KG1 (cell line): ENCODE measurements around the gene UNC5B.

Experiments
- DNase-seq: peaks from one replicate; lab custom pipeline; 2025; lab: John Stamatoyannopoulos, UW

The UNC5B gene

GRCh38 chr10:71239946-71240795, 27.8 kb downstream of the UNC5B start:
- no peak for DNase-seq

- no peak for DNase-seq
These were observed 28.9 kb downstream of the UNC5B start for GRCh38 chr10:71241114-71241829.

DNA sequence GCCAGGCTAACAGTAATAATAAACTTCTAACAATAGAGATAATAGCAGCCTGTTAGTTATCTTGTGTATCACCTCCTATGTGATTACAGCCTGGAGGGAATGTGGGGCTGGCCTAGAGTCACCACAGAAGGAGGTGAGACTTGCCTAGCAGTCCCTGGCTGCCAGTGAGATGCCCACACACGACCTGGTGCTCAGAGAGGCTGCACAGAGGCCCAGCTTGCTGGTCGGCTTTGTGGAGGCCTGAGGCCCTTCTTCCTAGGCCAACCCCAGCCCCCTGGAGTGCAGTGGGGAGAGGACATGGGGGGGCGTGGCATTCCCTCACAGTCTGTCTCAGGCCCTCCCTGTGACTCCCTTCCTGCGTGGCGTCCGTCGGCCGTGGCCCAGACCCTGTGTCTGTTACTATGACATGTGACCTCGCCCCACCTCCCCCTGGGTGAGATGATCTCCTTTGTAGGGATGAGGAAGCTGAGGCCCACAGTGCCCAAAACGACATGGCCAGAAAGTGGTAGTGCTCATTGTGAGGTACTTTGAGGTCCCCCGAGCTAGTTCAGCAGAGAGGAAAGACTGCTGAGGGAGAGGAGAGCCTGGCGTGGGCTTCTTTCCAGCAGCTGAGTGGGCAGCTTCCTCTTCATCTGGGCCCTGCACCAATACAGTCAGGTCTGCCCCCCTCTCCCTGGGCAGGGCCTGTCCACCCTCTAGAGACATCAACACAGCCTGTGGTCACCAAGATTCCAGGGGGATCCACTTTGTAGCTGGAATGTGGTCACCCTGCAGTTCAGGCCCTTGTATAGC, 29.7 kb downstream of the UNC5B start:
- DNase-seq = no peak

DNA sequence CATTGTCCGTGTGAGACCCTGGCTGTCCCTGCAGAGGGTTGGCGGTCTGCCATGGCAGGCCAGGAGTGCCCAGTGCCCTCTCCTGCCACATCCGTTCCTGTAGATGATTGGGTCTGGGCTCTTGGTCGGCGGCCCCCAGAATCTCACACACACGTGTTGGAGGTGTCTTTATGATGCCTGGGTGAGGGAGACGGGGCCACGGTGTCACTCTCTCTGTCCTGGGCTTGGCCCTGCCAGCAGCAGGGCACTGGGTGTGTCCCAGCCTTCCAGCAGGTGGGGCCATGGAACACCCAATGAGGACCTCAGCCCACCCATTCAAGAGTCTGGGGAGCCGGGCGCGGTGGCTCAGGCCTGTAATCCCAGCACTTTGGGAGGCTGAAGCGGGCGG, 30.2 kb downstream of the UNC5B start:
- DNase-seq = no peak

- no peak for DNase-seq
These were observed 31.5 kb downstream of the UNC5B start for GRCh38 chr10:71243756-71244395.

- no peak for DNase-seq
These were observed 32.4 kb downstream of the UNC5B start for GRCh38 chr10:71244431-71245419.

DNA sequence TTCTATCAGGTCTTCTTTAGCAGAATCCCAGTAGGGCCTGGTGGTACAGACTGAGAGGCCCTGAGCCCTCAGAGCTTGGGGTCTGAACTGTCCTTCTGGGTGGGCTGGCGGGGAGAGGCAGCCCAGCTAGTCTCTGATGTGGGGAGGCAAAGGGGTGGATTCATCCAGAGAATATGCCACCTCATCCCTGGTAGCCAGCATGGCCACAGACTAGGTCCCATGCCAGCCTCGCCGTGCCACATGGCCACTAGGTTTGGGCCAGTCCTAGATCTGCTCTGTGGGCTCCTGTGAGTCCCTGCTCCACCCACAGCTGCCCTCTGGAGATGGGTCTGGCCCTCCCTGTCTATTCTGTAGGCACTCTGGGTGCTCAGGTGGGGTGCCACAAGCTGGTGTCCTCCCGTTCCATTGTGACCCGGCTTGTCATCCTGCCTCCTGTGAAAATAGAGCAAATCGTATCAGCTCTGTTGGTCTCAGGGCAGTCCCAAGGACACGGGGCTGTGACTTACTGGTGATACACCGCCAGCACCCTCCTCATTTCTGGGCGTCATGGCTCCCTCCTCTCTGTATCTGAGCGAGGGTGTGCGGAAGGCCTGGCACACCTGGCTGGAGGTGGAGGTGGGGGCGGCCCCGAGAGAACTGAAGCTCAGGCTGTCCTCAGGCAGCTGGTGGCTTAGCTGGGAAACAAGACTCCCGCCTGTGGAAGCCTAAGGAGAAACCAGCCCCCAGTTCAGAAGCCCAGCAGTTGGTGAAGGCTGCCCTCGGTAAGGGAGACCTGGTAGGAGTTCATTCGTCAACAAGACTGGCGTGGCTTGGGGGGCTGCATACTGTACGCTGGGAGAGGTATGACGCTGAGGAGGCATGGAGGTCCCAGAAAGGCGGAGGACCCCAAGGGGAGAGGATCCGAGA, 33.3 kb downstream of the UNC5B start:
- DNase-seq = no peak

GRCh38 chr10:71246591-71247413, 34.4 kb downstream of the UNC5B start:
- peak; percentile 15 for DNase-seq

GRCh38 chr10:71247414-71247705, 35.0 kb downstream of the UNC5B start:
- DNase-seq = no peak

GRCh38 chr10:71247804-71248203, 35.4 kb downstream of the UNC5B start:
- DNase-seq = no peak

DNA sequence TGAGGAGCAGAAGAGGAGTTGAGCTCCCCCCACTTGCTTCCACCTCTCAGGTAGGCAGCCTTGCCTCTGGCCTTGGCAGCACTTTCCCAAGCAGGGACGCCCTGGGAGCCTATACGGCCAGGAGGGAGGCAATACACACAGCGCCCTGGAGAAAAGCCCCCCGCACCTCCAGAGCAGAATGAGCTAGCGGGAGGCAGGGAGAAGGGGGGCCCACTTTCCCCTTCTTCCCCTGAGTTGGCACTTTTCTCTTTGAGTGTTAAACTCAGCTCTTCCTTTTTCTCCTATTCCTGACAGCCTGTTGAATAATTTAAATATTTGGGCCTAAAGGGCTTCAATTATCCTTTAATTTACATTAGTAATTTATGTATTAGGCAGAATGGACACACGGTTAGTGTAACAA, 35.8 kb downstream of the UNC5B start:
- DNase-seq = no peak

- no peak for DNase-seq
These were observed 37.6 kb downstream of the UNC5B start for GRCh38 chr10:71249996-71250395.

- no peak for DNase-seq
These were observed 38.0 kb downstream of the UNC5B start for GRCh38 chr10:71250405-71250804.

- DNase-seq = no peak
These were observed 38.5 kb downstream of the UNC5B start for GRCh38 chr10:71250842-71251241.

GRCh38 chr10:71251319-71251718, 38.9 kb downstream of the UNC5B start:
- DNase-seq = no peak

DNA sequence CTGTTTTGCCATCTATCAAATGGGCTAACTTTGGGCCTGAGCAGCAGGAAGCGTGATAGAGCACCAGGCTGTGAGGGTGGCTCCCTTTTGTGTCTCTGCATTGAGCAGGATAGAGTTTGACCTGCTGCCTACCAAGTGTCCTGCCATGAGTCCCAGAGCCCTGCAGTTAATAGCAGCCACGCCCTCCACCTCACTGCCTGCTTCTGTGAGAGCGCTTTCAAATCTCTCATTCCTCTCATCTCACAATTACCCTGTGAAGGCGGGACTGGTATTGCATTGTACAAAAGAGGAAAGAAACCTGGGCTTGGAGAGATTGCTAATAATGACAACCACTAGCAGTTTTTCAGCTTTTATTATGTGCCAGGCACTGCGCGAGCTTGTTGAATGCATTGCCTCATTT, 39.9 kb downstream of the UNC5B start:
- no peak for DNase-seq

GRCh38 chr10:71253981-71254818, 41.8 kb downstream of the UNC5B start:
- no peak for DNase-seq

DNA sequence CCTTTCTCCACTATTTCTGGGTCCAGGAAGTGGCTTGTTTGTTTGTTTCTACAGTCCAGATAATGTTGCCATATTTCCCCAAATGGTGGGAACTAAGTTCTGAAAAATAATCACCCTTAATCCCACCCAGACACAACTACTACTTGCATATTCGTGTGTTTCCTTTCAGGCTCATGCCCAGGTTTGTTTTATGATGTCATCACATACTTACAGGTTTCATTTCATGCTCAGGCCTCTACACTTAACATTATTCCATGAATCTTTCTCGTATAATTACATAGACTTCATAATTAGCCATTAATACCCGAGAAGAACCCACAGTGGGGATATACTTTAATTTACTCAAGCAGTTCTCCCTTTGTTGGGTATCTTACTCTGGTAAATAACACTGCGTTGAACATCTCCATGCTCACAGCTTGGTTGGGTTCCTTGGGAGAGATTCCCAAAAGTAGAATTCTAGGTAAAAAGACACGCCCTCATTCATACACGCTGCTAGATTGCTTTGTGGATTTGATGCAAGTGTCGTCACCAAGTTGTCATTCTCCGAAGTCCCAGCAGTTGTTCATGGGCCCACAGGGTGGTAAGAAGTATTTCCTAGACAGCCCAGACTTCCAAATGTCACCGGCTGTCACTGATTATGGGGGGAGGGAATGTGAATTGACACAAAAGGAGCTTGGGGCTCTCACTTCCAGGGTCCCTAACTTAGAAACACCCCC, 42.6 kb downstream of the UNC5B start:
- no peak for DNase-seq
